Measurements from ENCODE around the gene SMYD5.

DNA sequence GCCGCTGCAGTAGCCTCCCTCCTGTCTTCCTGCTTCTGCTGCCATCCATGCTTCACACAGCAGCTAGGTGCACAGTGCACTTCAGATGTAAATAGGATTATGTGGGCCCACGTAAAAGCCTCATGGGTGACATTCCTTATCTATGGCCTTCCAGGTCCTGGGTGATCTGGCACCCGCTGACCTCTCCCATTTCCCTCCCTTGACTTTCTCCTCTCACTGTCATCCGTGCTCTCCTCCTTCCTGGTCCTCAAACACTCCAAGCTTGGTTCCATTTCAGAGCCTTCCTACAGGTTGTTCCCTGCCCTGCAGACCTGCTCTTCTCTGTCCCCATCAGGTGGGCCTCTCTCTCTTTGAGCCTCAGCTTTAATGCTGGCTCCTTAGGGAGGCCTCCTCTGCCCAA is 4.0 kb upstream of the SMYD5 start:
- TF ChIP-seq CTCF (conservative IDR thresholded peaks at IDR 0.05; ENCODE audit: low read depth, low read length) (no peak), EZH2 (IDR thresholded peaks at IDR 0.05; ENCODE audit: low read length, unreplicated experiment) (no peak)
